Astrocyte (in vitro differentiated cells and primary cell): ENCODE data around the gene ATP1A3. TPM values are rescaled to one million over a fixed set of nuclear protein-coding genes. Genes with fewer than 3 reads are reported as not detected.

Experiments
- DNase-seq: peaks from one replicate; pipeline ENCODE4 v3.0.0-alpha.2; 2010; ENCODE audit warnings: low read depth
- FAIRE-seq: peaks from 2 replicates; lab custom pipeline; 2011; peaks lifted over from hg19 to GRCh38; lab: Jason Lieb, UNC
- H2AFZ ChIP-seq: 2 replicates; pipeline ENCODE4 v1.6.0; 2012; ENCODE audit warnings: low read depth, low read length, inconsistent platforms
- H3K27ac ChIP-seq: 2 replicates; pipeline ENCODE4 v1.5.1; 2011; ENCODE audit warnings: low read depth, low read length, inconsistent platforms
- H3K27me3 ChIP-seq: 2 replicates; pipeline ENCODE4 v1.6.0; 2011; ENCODE audit warnings: low read length, inconsistent platforms; ENCODE audit not compliant: insufficient read depth
- H3K36me3 ChIP-seq: 2 replicates; pipeline ENCODE4 v1.5.1; 2011; ENCODE audit warnings: low read length, inconsistent platforms; ENCODE audit not compliant: insufficient read depth
- H3K4me1 ChIP-seq: 2 replicates; pipeline ENCODE4 v1.5.1; 2011; ENCODE audit warnings: low read length, inconsistent platforms; ENCODE audit not compliant: insufficient read depth
- H3K4me2 ChIP-seq: 2 replicates; pipeline ENCODE4 v1.6.0; 2012; ENCODE audit warnings: low read length, inconsistent platforms
- H3K4me3 ChIP-seq: 2 replicates; pipeline ENCODE4 v1.5.1; 2011; ENCODE audit warnings: low read depth, mild to moderate bottlenecking, low read length, inconsistent platforms; ENCODE audit not compliant: insufficient read depth
- H3K79me2 ChIP-seq: 2 replicates; pipeline ENCODE4 v1.6.0; 2012; ENCODE audit warnings: mild to moderate bottlenecking, low read length, inconsistent platforms; ENCODE audit not compliant: insufficient read depth
- H3K9ac ChIP-seq: 2 replicates; pipeline ENCODE4 v1.6.0; 2012; ENCODE audit warnings: mild to moderate bottlenecking, low read length, inconsistent platforms
- H3K9me3 ChIP-seq: 2 replicates; pipeline ENCODE4 v1.5.1; 2012; ENCODE audit warnings: low read depth, mild to moderate bottlenecking, low read length, inconsistent platforms; ENCODE audit not compliant: insufficient read depth
- H4K20me1 ChIP-seq: 2 replicates; pipeline ENCODE4 v1.6.0; 2012; ENCODE audit warnings: low read length, inconsistent platforms; ENCODE audit not compliant: insufficient read depth
- H3K27ac Mint-ChIP-seq: one replicate; pipeline ENCODE4 v1.8.0; 2021; ENCODE audit warnings: mild to moderate bottlenecking, mixed read lengths; ENCODE audit not compliant: unreplicated experiment
- H3K27me3 Mint-ChIP-seq: one replicate; pipeline ENCODE4 v1.8.0; 2021; ENCODE audit warnings: low read depth, mixed read lengths; ENCODE audit not compliant: unreplicated experiment
- H3K36me3 Mint-ChIP-seq: one replicate; pipeline ENCODE4 v1.8.0; 2021; ENCODE audit warnings: low read depth, mixed read lengths; ENCODE audit not compliant: unreplicated experiment
- H3K4me1 Mint-ChIP-seq: one replicate; pipeline ENCODE4 v1.8.0; 2021; ENCODE audit warnings: low read depth, mixed read lengths; ENCODE audit not compliant: unreplicated experiment
- H3K4me3 Mint-ChIP-seq: one replicate; pipeline ENCODE4 v1.8.0; 2021; ENCODE audit warnings: mild to moderate bottlenecking, moderate library complexity, mixed read lengths; ENCODE audit not compliant: unreplicated experiment
- H3K9me3 Mint-ChIP-seq: one replicate; pipeline ENCODE4 v1.8.0; 2021; ENCODE audit warnings: mild to moderate bottlenecking, mixed read lengths; ENCODE audit not compliant: unreplicated experiment
- CTCF ChIP-seq: IDR thresholded peaks from 2 replicates; pipeline ENCODE4 v1.5.1; 2011; ENCODE audit warnings: low read depth, mild to moderate bottlenecking, inconsistent platforms, low read length, moderate library complexity; ENCODE audit not compliant: insufficient read depth
- EZH2 ChIP-seq: IDR thresholded peaks from 2 replicates; pipeline ENCODE4 v1.6.1; 2012; ENCODE audit warnings: mild to moderate bottlenecking, low read length, inconsistent platforms; ENCODE audit not compliant: insufficient read depth
- total RNA-seq: library from RNA; stranded (reverse); gene quantifications from 2 replicates; pipeline ENCODE4 v1.2.1, GENCODE V29; 2021

The ATP1A3 gene
- total RNA-seq, 1 donor from 2014 or later = 3.4 TPM

- Histone ChIP-seq H3K4me1 (no peaks in the 10 kb centered on the region), H2AFZ (no peak overlapping the region), H3K27ac (no peak overlapping the region), H3K27me3 (peaks cover 4% of the 10 kb centered on the region), H3K4me3 (no peak overlapping the region), H3K9ac (no peak overlapping the region), H3K4me2 (no peak overlapping the region), H3K36me3 (no peaks in the 10 kb centered on the region), H3K9me3 (no peaks in the 10 kb centered on the region), H3K79me2 (no peaks in the 10 kb centered on the region), H4K20me1 (peaks cover 3% of the 10 kb centered on the region)
- no peak for DNase-seq
- H3K27ac Mint-ChIP-seq = no peak overlapping the region
- no peak for TF ChIP-seq EZH2
- TF ChIP-seq CTCF = no peak
- H3K4me3 Mint-ChIP-seq = no peak overlapping the region
- FAIRE-seq = no peak
- no peaks in the 10 kb centered on the region for H3K4me1 Mint-ChIP-seq
- peaks cover 6% of the 10 kb centered on the region for H3K36me3 Mint-ChIP-seq
- H3K27me3 Mint-ChIP-seq = peaks cover 19% of the 10 kb centered on the region
- H3K9me3 Mint-ChIP-seq = no peaks in the 10 kb centered on the region
These were observed 6.7 kb downstream of the ATP1A3 start for GRCh38 chr19:41987141-41987860.

GRCh38 chr19:41984961-41985360 is 9.1 kb downstream of the ATP1A3 start:
- H3K27ac Mint-ChIP-seq = no peak overlapping the region
- DNase-seq (no peak), FAIRE-seq (no peak)
- no peak overlapping the region for H3K9ac ChIP-seq
- H3K27ac ChIP-seq = no peak overlapping the region
- H4K20me1 ChIP-seq = peaks cover 1% of the 10 kb centered on the region
- no peaks in the 10 kb centered on the region for H3K27me3 ChIP-seq
- no peaks in the 10 kb centered on the region for H3K36me3 ChIP-seq
- TF ChIP-seq CTCF (no peak), EZH2 (no peak)
- no peaks in the 10 kb centered on the region for H3K9me3 ChIP-seq
- peaks cover 20% of the 10 kb centered on the region for H3K27me3 Mint-ChIP-seq
- H3K4me1 ChIP-seq = no peaks in the 10 kb centered on the region
- H3K4me2 ChIP-seq = no peak overlapping the region
- H3K4me3 Mint-ChIP-seq = no peak overlapping the region
- H3K4me1 Mint-ChIP-seq = no peaks in the 10 kb centered on the region
- H2AFZ ChIP-seq = no peak overlapping the region
- H3K36me3 Mint-ChIP-seq = peaks cover 8% of the 10 kb centered on the region
- H3K4me3 ChIP-seq = no peak overlapping the region
- no peaks in the 10 kb centered on the region for H3K79me2 ChIP-seq
- no peaks in the 10 kb centered on the region for H3K9me3 Mint-ChIP-seq

GRCh38 chr19:41981724-41982123 is 12.3 kb downstream of the ATP1A3 start:
- no peaks in the 10 kb centered on the region for H3K4me1 Mint-ChIP-seq

More at GRCh38 chr19:41981724-41982123, 12.3 kb downstream of the ATP1A3 start:
- Mint-ChIP-seq H3K9me3 (no peaks in the 10 kb centered on the region), H3K27me3 (peaks cover 14% of the 10 kb centered on the region), H3K4me3 (no peak overlapping the region), H3K27ac (no peak overlapping the region), H3K36me3 (peaks cover 5% of the 10 kb centered on the region)
- H3K36me3 ChIP-seq = no peaks in the 10 kb centered on the region
- no peak overlapping the region for H2AFZ ChIP-seq
- H3K4me2 ChIP-seq = no peak overlapping the region
- H3K27ac ChIP-seq = no peak overlapping the region
- H3K9ac ChIP-seq = no peak overlapping the region
- no peaks in the 10 kb centered on the region for H3K9me3 ChIP-seq
- H3K4me3 ChIP-seq = no peak overlapping the region
- H3K27me3 ChIP-seq = no peaks in the 10 kb centered on the region
- no peak for TF ChIP-seq EZH2
- TF ChIP-seq CTCF = no peak
- no peaks in the 10 kb centered on the region for H4K20me1 ChIP-seq
- no peaks in the 10 kb centered on the region for H3K79me2 ChIP-seq
- no peak for DNase-seq
- no peak for FAIRE-seq
- no peaks in the 10 kb centered on the region for H3K4me1 ChIP-seq
